ENCODE measurements around the gene SEPSECS. TPM values are rescaled to one million over a fixed set of nuclear protein-coding genes. Genes with fewer than 3 reads are reported as not detected.

Gene SEPSECS
- total and polyA plus RNA-seq, 2 experiments from 2014 or later: 1.2 to 4.7 TPM

DNA sequence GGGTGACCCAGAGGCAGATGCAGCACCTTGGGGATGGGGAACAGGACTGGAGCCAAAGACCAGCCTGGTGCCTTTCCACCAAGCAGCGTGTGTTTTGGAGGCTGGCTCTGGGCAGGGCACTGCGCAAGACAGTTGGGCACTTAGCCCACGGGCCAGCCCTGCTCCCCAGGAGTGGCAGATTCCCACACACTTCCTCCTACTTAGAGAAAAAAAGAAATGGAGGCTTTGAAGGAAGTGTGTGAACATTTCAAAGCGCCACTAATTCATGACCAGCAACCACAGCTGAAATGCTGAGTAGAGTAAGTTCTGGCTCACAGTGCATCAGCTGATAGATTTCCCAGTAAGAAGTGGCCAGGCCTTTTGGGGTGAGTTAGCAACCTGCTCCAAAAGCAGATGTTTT lies 74.6 kb downstream of the SEPSECS start:
- Histone ChIP-seq H3K4me1 (ENCODE audit: insufficient read depth) (0 out of 2 replicates have a peak, but pooled peaks cover 13% of the 10 kb centered on the region), H3K79me2 (replicated peaks; ENCODE audit: insufficient read depth) (no peaks in the 10 kb centered on the region), H3K27ac (ENCODE audit: low read depth) (no peak overlapping the region), H2AFZ (no peak overlapping the region), H3K4me3 (no peak overlapping the region), H4K20me1 (replicated peaks; ENCODE audit: insufficient read depth) (no peaks in the 10 kb centered on the region), H3K4me2 (no peak overlapping the region), H3K36me3 (ENCODE audit: insufficient read depth) (no peaks in the 10 kb centered on the region), H3K27me3 (ENCODE audit: insufficient read depth) (peaks cover 20% of the 10 kb centered on the region), H3F3A (replicated peaks; ENCODE audit: low read depth) (no peaks in the 10 kb centered on the region), H3K9me2 (ENCODE audit: insufficient read depth) (no peaks in the 10 kb centered on the region)
- Mint-ChIP-seq H3K9me3 (no peaks in the 10 kb centered on the region), H3K27me3 (ENCODE audit: insufficient read depth, low read depth, poor library complexity) (peaks cover 8% of the 10 kb centered on the region), H3K4me3 (no peak overlapping the region), H3K36me3 (ENCODE audit: low read depth) (no peaks in the 10 kb centered on the region), H3K4me1 (peaks cover 10% of the 10 kb centered on the region), H3K27ac (no peak overlapping the region)
- TF ChIP-seq, protein P1, sequence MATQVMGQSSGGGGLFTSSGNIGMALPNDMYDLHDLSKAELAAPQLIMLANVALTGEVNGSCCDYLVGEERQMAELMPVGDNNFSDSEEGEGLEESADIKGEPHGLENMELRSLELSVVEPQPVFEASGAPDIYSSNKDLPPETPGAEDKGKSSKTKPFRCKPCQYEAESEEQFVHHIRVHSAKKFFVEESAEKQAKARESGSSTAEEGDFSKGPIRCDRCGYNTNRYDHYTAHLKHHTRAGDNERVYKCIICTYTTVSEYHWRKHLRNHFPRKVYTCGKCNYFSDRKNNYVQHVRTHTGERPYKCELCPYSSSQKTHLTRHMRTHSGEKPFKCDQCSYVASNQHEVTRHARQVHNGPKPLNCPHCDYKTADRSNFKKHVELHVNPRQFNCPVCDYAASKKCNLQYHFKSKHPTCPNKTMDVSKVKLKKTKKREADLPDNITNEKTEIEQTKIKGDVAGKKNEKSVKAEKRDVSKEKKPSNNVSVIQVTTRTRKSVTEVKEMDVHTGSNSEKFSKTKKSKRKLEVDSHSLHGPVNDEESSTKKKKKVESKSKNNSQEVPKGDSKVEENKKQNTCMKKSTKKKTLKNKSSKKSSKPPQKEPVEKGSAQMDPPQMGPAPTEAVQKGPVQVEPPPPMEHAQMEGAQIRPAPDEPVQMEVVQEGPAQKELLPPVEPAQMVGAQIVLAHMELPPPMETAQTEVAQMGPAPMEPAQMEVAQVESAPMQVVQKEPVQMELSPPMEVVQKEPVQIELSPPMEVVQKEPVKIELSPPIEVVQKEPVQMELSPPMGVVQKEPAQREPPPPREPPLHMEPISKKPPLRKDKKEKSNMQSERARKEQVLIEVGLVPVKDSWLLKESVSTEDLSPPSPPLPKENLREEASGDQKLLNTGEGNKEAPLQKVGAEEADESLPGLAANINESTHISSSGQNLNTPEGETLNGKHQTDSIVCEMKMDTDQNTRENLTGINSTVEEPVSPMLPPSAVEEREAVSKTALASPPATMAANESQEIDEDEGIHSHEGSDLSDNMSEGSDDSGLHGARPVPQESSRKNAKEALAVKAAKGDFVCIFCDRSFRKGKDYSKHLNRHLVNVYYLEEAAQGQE (IDR thresholded peaks at IDR 0.05; ENCODE audit: unreplicated experiment): no peak
- TF ChIP-seq, protein P2, sequence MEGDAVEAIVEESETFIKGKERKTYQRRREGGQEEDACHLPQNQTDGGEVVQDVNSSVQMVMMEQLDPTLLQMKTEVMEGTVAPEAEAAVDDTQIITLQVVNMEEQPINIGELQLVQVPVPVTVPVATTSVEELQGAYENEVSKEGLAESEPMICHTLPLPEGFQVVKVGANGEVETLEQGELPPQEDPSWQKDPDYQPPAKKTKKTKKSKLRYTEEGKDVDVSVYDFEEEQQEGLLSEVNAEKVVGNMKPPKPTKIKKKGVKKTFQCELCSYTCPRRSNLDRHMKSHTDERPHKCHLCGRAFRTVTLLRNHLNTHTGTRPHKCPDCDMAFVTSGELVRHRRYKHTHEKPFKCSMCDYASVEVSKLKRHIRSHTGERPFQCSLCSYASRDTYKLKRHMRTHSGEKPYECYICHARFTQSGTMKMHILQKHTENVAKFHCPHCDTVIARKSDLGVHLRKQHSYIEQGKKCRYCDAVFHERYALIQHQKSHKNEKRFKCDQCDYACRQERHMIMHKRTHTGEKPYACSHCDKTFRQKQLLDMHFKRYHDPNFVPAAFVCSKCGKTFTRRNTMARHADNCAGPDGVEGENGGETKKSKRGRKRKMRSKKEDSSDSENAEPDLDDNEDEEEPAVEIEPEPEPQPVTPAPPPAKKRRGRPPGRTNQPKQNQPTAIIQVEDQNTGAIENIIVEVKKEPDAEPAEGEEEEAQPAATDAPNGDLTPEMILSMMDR (conservative IDR thresholded peaks at IDR 0.05; ENCODE audit: low read depth in 2 of 2): no peak
- TF ChIP-seq EZH2 (IDR thresholded peaks at IDR 0.05; ENCODE audit: low read depth, unreplicated experiment) (no peak), NANOG (IDR thresholded peaks at IDR 0.05; ENCODE audit: borderline replicate concordance) (no peak), ZNF331 (CRISPR knock-in tag; IDR thresholded peaks at IDR 0.05; ENCODE audit: low read depth) (no peak), EZH2phosphoT487 (IDR thresholded peaks at IDR 0.05; ENCODE audit: unreplicated experiment) (no peak), ZNF114 (CRISPR knock-in tag; IDR thresholded peaks at IDR 0.05) (no peak), POLR2AphosphoS5 (IDR thresholded peaks at IDR 0.05; ENCODE audit: low read depth) (no peak), JUNB (IDR thresholded peaks at IDR 0.05; ENCODE audit: unreplicated experiment) (no peak), STAT1 (IDR thresholded peaks at IDR 0.05; ENCODE audit: unreplicated experiment) (no peak), CREB1 (CRISPR knock-in tag; IDR thresholded peaks at IDR 0.05; ENCODE audit: low read depth) (no peak)
- TF ChIP-seq, protein P3, sequence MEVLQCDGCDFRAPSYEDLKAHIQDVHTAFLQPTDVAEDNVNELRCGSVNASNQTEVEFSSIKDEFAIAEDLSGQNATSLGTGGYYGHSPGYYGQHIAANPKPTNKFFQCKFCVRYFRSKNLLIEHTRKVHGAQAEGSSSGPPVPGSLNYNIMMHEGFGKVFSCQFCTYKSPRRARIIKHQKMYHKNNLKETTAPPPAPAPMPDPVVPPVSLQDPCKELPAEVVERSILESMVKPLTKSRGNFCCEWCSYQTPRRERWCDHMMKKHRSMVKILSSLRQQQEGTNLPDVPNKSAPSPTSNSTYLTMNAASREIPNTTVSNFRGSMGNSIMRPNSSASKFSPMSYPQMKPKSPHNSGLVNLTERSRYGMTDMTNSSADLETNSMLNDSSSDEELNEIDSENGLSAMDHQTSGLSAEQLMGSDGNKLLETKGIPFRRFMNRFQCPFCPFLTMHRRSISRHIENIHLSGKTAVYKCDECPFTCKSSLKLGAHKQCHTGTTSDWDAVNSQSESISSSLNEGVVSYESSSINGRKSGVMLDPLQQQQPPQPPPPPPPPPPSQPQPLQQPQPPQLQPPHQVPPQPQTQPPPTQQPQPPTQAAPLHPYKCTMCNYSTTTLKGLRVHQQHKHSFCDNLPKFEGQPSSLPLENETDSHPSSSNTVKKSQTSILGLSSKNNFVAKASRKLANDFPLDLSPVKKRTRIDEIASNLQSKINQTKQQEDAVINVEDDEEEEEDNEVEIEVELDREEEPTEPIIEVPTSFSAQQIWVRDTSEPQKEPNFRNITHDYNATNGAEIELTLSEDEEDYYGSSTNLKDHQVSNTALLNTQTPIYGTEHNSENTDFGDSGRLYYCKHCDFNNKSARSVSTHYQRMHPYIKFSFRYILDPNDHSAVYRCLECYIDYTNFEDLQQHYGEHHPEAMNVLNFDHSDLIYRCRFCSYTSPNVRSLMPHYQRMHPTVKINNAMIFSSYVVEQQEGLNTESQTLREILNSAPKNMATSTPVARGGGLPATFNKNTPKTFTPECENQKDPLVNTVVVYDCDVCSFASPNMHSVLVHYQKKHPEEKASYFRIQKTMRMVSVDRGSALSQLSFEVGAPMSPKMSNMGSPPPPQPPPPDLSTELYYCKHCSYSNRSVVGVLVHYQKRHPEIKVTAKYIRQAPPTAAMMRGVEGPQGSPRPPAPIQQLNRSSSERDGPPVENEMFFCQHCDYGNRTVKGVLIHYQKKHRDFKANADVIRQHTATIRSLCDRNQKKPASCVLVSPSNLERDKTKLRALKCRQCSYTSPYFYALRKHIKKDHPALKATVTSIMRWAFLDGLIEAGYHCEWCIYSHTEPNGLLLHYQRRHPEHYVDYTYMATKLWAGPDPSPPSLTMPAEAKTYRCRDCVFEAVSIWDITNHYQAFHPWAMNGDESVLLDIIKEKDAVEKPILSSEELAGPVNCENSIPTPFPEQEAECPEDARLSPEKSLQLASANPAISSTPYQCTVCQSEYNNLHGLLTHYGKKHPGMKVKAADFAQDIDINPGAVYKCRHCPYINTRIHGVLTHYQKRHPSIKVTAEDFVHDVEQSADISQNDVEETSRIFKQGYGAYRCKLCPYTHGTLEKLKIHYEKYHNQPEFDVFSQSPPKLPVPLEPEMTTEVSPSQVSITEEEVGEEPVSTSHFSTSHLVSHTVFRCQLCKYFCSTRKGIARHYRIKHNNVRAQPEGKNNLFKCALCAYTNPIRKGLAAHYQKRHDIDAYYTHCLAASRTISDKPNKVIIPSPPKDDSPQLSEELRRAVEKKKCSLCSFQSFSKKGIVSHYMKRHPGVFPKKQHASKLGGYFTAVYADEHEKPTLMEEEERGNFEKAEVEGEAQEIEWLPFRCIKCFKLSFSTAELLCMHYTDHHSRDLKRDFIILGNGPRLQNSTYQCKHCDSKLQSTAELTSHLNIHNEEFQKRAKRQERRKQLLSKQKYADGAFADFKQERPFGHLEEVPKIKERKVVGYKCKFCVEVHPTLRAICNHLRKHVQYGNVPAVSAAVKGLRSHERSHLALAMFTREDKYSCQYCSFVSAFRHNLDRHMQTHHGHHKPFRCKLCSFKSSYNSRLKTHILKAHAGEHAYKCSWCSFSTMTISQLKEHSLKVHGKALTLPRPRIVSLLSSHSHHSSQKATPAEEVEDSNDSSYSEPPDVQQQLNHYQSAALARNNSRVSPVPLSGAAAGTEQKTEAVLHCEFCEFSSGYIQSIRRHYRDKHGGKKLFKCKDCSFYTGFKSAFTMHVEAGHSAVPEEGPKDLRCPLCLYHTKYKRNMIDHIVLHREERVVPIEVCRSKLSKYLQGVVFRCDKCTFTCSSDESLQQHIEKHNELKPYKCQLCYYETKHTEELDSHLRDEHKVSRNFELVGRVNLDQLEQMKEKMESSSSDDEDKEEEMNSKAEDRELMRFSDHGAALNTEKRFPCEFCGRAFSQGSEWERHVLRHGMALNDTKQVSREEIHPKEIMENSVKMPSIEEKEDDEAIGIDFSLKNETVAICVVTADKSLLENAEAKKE (CRISPR knock-in tag; IDR thresholded peaks at IDR 0.05): no peak
- TF ChIP-seq, protein P4, sequence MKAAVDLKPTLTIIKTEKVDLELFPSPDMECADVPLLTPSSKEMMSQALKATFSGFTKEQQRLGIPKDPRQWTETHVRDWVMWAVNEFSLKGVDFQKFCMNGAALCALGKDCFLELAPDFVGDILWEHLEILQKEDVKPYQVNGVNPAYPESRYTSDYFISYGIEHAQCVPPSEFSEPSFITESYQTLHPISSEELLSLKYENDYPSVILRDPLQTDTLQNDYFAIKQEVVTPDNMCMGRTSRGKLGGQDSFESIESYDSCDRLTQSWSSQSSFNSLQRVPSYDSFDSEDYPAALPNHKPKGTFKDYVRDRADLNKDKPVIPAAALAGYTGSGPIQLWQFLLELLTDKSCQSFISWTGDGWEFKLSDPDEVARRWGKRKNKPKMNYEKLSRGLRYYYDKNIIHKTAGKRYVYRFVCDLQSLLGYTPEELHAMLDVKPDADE (IDR thresholded peaks at IDR 0.05): no peak
- DNase-seq (ENCODE audit: low spot score): no peak
- no peak for ATAC-seq
